BJ (cell line): ENCODE measurements around the gene KRT84. TPM values are rescaled to one million over a fixed set of nuclear protein-coding genes. Genes with fewer than 3 reads are reported as not detected.

Source experiments
- CTCF ChIA-PET: fragments of 350-600 bp; formaldehyde crosslinking; extraction: SDS; loops from one replicate; lab custom pipeline; 2021; ENCODE audit warnings: antibody characterized with exemption, inconsistent platforms; lab: Yijun Ruan, JAX
- POLR2A ChIA-PET: fragments of 300-600 bp; sonication (Branson Sonifier 250); formaldehyde crosslinking; extraction: SDS; loops from one replicate; lab custom pipeline; 2021; ENCODE audit warnings: antibody characterized with exemption; lab: Charles Lee
- DNase-seq: peaks from one replicate; pipeline ENCODE4 v3.0.0-alpha.2; 2011; ENCODE audit warnings: low read depth
- H3K27me3 ChIP-seq: 2 replicates; pipeline ENCODE4 v1.6.0; 2011; ENCODE audit warnings: low read length; ENCODE audit not compliant: control insufficient read depth, insufficient read depth
- H3K36me3 ChIP-seq: 2 replicates; pipeline ENCODE4 v1.5.1; 2011; ENCODE audit warnings: low read length; ENCODE audit not compliant: control insufficient read depth, insufficient read depth
- H3K4me3 ChIP-seq: 2 replicates; pipeline ENCODE4 v1.5.1; 2011; ENCODE audit warnings: low read depth, mild to moderate bottlenecking, control low read depth, low read length
- polyA plus RNA-seq: library from polyadenylated mRNA; depleted of rRNA; stranded (reverse); fragments of >200 nt; gene quantifications from 2 replicates; pipeline ENCODE4 v1.2.3, GENCODE V29; 2011; rRNA removed
- TF ChIP-seq, protein P1 (sequence below): IDR thresholded peaks from 2 replicates; pipeline ENCODE4 v1.5.1; 2011; ENCODE audit warnings: low read depth, mild to moderate bottlenecking, control low read depth, inconsistent platforms, low read length, moderate library complexity; ENCODE audit not compliant: insufficient read depth

KRT84 gene
- polyA plus RNA-seq, 1 experiment: not detected

GRCh38 chr12:52332381-52332780 lies 53.1 kb downstream of the KRT84 start:
- Histone ChIP-seq H3K4me3 (no peak overlapping the region), H3K27me3 (peaks cover 5% of the 10 kb centered on the region), H3K36me3 (no peaks in the 10 kb centered on the region)
- CTCF ChIA-PET: interaction anchor here (0.9 to 1.5 kb wide), 4 partner anchors 12 to 548 kb away, joined by 3 read pairs; no protein-coding TSS in a partner anchor
- DNase-seq: no peak
- POLR2A ChIA-PET: interaction anchor here (0.6 kb wide), 1 partner anchor 225 kb away, joined by 5 read pairs; no protein-coding TSS in a partner anchor
- TF ChIP-seq, protein P1, sequence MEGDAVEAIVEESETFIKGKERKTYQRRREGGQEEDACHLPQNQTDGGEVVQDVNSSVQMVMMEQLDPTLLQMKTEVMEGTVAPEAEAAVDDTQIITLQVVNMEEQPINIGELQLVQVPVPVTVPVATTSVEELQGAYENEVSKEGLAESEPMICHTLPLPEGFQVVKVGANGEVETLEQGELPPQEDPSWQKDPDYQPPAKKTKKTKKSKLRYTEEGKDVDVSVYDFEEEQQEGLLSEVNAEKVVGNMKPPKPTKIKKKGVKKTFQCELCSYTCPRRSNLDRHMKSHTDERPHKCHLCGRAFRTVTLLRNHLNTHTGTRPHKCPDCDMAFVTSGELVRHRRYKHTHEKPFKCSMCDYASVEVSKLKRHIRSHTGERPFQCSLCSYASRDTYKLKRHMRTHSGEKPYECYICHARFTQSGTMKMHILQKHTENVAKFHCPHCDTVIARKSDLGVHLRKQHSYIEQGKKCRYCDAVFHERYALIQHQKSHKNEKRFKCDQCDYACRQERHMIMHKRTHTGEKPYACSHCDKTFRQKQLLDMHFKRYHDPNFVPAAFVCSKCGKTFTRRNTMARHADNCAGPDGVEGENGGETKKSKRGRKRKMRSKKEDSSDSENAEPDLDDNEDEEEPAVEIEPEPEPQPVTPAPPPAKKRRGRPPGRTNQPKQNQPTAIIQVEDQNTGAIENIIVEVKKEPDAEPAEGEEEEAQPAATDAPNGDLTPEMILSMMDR: no peak

DNA sequence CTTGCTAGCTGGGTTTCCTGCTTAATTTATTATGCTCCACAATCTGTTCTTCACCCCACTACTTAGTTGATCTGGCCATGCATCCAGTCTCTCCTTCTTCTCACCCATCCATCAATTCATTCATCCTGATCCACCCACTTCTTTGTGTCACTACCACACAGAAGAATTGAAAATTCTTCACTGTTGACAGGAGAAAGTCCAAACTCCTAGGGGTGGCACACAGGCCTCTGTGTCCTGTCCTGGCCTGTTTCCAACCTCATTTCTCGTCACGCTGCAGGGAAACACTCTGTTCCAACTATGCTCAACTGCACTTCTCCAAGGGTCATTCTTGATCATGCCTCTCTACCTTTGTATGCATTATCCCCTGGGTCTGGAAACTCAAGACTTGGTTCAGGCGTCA lies 53.6 kb downstream of the KRT84 start:
- ChIA-PET CTCF (interaction anchor here (1.2 to 1.5 kb wide), 4 partner anchors 11 to 549 kb away, joined by 3 to 4 read pairs (median 3); no protein-coding TSS in a partner anchor), POLR2A (no interaction called here)
- TF ChIP-seq, protein P1: no peak

GRCh38 chr12:52331039-52331438 lies 54.4 kb downstream of the KRT84 start:
- DNase-seq: no peak
- H3K27me3 ChIP-seq: peaks cover 5% of the 10 kb centered on the region
- no peaks in the 10 kb centered on the region for H3K36me3 ChIP-seq
- ChIA-PET CTCF (interaction anchor here (0.7 to 1.5 kb wide), 5 partner anchors 11 to 118 kb away, joined by 3 to 4 read pairs (median 3); no protein-coding TSS in a partner anchor), POLR2A (no interaction called here)
- H3K4me3 ChIP-seq: no peak overlapping the region
- TF ChIP-seq, protein P1: no peak

More for the DNA sequence above, 53.6 kb downstream of the KRT84 start:
- DNase-seq: no peak
- Histone ChIP-seq H3K4me3 (no peak overlapping the region), H3K27me3 (peaks cover 5% of the 10 kb centered on the region), H3K36me3 (no peaks in the 10 kb centered on the region)

- no peak for DNase-seq
- H3K27me3 ChIP-seq: peaks cover 2% of the 10 kb centered on the region; the same call in 1 of the 2 replicates
- no peak overlapping the region for H3K4me3 ChIP-seq
- TF ChIP-seq, protein P1: no peak
- no peaks in the 10 kb centered on the region for H3K36me3 ChIP-seq
- CTCF ChIA-PET: interaction anchor here (0.5 to 6.5 kb wide), 40 partner anchors 9 to 1356 kb away, joined by 3 to 75 read pairs (median 5); partner anchors contain the start of genes KRT85 and KRT86
- POLR2A ChIA-PET: interaction anchor here (0.6 kb wide), 1 partner anchor 157 kb away, joined by 3 read pairs; no protein-coding TSS in a partner anchor
Observed at GRCh38 chr12:52327830-52328500, 57.5 kb downstream of the KRT84 start.

Other genes with a start within 250 kb of the KRT84 start
- gene KRT80, start 193.6 kb downstream of the KRT84 start, polyA plus RNA-seq: 4.2 and 5.9 TPM in 2 replicates
- gene KRT7, start 152.4 kb downstream of the KRT84 start, polyA plus RNA-seq: 238 and 659 TPM in 2 replicates
- 1.5 and 2.5 TPM in 2 replicates for gene KRT86, start 111.0 kb downstream of the KRT84 start, polyA plus RNA-seq
- 15.7 and 24.7 TPM in 2 replicates for gene KRT81, start 94.1 kb downstream of the KRT84 start, polyA plus RNA-seq
- gene KRT83, start 64.3 kb downstream of the KRT84 start, polyA plus RNA-seq: 0.07 and 0.10 TPM in 2 replicates
- not detected in 2 replicates for gene KRT85, start 18.2 kb downstream of the KRT84 start, polyA plus RNA-seq
- not detected in 2 replicates for gene KRT82, start 20.7 kb upstream of the KRT84 start, polyA plus RNA-seq
- not detected in 2 replicates for gene KRT75, start 48.7 kb upstream of the KRT84 start, polyA plus RNA-seq
- not detected in 2 replicates for gene KRT6B, start 66.5 kb upstream of the KRT84 start, polyA plus RNA-seq
- gene KRT6C, start 88.2 kb upstream of the KRT84 start, polyA plus RNA-seq: not detected in 2 replicates
- gene KRT6A, start 107.6 kb upstream of the KRT84 start, polyA plus RNA-seq: not detected in 2 replicates
- gene KRT5, start 134.7 kb upstream of the KRT84 start, polyA plus RNA-seq: not detected in 2 replicates
- not detected in 2 replicates for gene KRT71, start 167.5 kb upstream of the KRT84 start, polyA plus RNA-seq
- not detected in 2 replicates for gene KRT74, start 188.2 kb upstream of the KRT84 start, polyA plus RNA-seq
- gene KRT72, start 215.8 kb upstream of the KRT84 start, polyA plus RNA-seq: not detected in 2 replicates
- not detected in 2 replicates for gene KRT73, start 232.9 kb upstream of the KRT84 start, polyA plus RNA-seq